OCI-LY7 (cell line): ENCODE measurements around the gene AFF3. TPM values are rescaled to one million over a fixed set of nuclear protein-coding genes. Genes with fewer than 3 reads are reported as not detected.

Experiments
- BruUV-seq: library from RNA; stranded (reverse); fragments of 400-500 nt; replicated peaks from 2 replicates; lab custom pipeline; 2021; lab: Mats Ljungman, UMichigan
- CTCF ChIA-PET: fragments of 300-600 bp; sonication (Branson Sonifier 250); formaldehyde crosslinking; loops from one replicate; lab custom pipeline; 2022; ENCODE audit warnings: antibody characterized with exemption; ENCODE audit not compliant: unreplicated experiment; lab: Charles Lee
- POLR2A ChIA-PET: fragments of 300-600 bp; sonication (Branson Sonifier 250); formaldehyde crosslinking; loops from one replicate; lab custom pipeline; 2022; ENCODE audit warnings: antibody characterized with exemption; lab: Charles Lee
- DNase-seq: peaks from one replicate; pipeline ENCODE4 v3.0.0-alpha.2; 2015; ENCODE audit warnings: low spot score
- H2AFZ ChIP-seq: fragments of 200-600 bp; sonication (generic), shearing (Covaris generic); 2 replicates; pipeline ENCODE4 v1.6.1; 2014; ENCODE audit warnings: mild to moderate bottlenecking, antibody characterized with exemption, low read length, moderate library complexity
- H3K27ac ChIP-seq: fragments of 200-600 bp; sonication (generic); 2 replicates; pipeline ENCODE4 v1.5.1; 2014; ENCODE audit warnings: mixed run types, low read depth, mild to moderate bottlenecking, moderate library complexity, low read length, inconsistent platforms; ENCODE audit not compliant: poor library complexity, severe bottlenecking
- H3K36me3 ChIP-seq: fragments of 200-600 bp; sonication (generic); 2 replicates; pipeline ENCODE4 v1.6.1; 2014; ENCODE audit warnings: mild to moderate bottlenecking, antibody characterized with exemption, low read length, moderate library complexity, mixed read lengths; ENCODE audit not compliant: insufficient read depth
- H3K4me1 ChIP-seq: fragments of 200-600 bp; sonication (generic); 2 replicates; pipeline ENCODE4 v1.5.1; 2014; ENCODE audit warnings: mild to moderate bottlenecking, low read length; ENCODE audit not compliant: insufficient read depth, poor library complexity, severe bottlenecking
- H3K4me2 ChIP-seq: fragments of 200-600 bp; sonication (generic); 2 replicates; pipeline ENCODE4 v1.6.1; 2014; ENCODE audit warnings: mild to moderate bottlenecking, low read length
- H3K4me3 ChIP-seq: fragments of 200-600 bp; sonication (generic); 2 replicates; pipeline ENCODE4 v1.5.1; 2014; ENCODE audit warnings: mild to moderate bottlenecking, low read depth, low read length; ENCODE audit not compliant: poor library complexity, severe bottlenecking
- H3K79me2 ChIP-seq: fragments of 200-600 bp; sonication (generic); 2 replicates; pipeline ENCODE4 v1.6.1; 2016; ENCODE audit warnings: low read depth, mild to moderate bottlenecking, low read length, moderate library complexity, mixed read lengths; ENCODE audit not compliant: insufficient read depth
- H3K9me2 ChIP-seq: fragments of 200-600 bp; sonication (generic); 2 replicates; pipeline ENCODE4 v1.6.1; 2016; ENCODE audit warnings: mild to moderate bottlenecking, low read length, mixed read lengths; ENCODE audit not compliant: insufficient read depth
- H3K9me3 ChIP-seq: fragments of 200-600 bp; sonication (generic); 2 replicates; pipeline ENCODE4 v1.6.1; 2014; ENCODE audit warnings: mild to moderate bottlenecking, mixed run types, low read length, mixed read lengths
- H4K20me1 ChIP-seq: fragments of 200-600 bp; sonication (generic); 2 replicates; pipeline ENCODE4 v1.6.1; 2014; ENCODE audit warnings: mild to moderate bottlenecking, antibody characterized with exemption, low read length, moderate library complexity, mixed read lengths; ENCODE audit not compliant: insufficient read depth
- CTCF ChIP-seq: fragments of 200-600 bp; sonication (generic); conservative IDR thresholded peaks from 2 replicates; pipeline ENCODE4 v1.5.1; 2014; ENCODE audit warnings: mild to moderate bottlenecking, antibody characterized with exemption, low read length, moderate library complexity, mixed read lengths
- EZH2phosphoT487 ChIP-seq: fragments of 200-600 bp; sonication (generic); IDR thresholded peaks from 2 replicates; pipeline ENCODE4 v1.6.1; 2018; ENCODE audit warnings: low read depth, borderline replicate concordance, mild to moderate bottlenecking, mixed run types, antibody characterized with exemption, low read length, moderate library complexity, mixed read lengths
- intact Hi-C: fragments of 100-400 bp; cut with micrococcal nuclease; formaldehyde crosslinking; loops from one replicate; pipeline ENCODE4 v1.10.0; 2022; ENCODE audit not compliant: unreplicated experiment
- total RNA-seq, 2 experiments: library from RNA; depleted of rRNA in 1 of 2; stranded (reverse); fragments of >200 nt in 1 of 2; shearing (Covaris generic) in 1 of 2; gene quantifications; 2 replicates each; pipeline ENCODE4 v1.2.3, GENCODE V29; 2014 to 2022

The AFF3 gene
- total RNA-seq, 2 experiments from 2014 or later, result 131 to 133 TPM

GRCh38 chr2:99822474-99823207, 319.7 kb downstream of the AFF3 start:
- Histone ChIP-seq H3K4me2 (no peak overlapping the region), H3K9me2 (no peaks in the 10 kb centered on the region), H3K27ac (no peak overlapping the region), H3K79me2 (no peaks in the 10 kb centered on the region), H3K36me3 (peaks cover 29% of the 10 kb centered on the region), H3K4me1 (peaks cover 14% of the 10 kb centered on the region), H4K20me1 (no peaks in the 10 kb centered on the region), H3K4me3 (no peak overlapping the region), H2AFZ (no peak overlapping the region), H3K9me3 (no peaks in the 10 kb centered on the region)
- ChIA-PET POLR2A (interaction anchor here (0.7 kb wide), 1 partner anchor 95 kb away, joined by 4 read pairs; no protein-coding TSS in a partner anchor), CTCF (no interaction called here)
- intact Hi-C loops, result no loop called here
- no peak for DNase-seq
- TF ChIP-seq CTCF, result no peak
- no peak for TF ChIP-seq EZH2phosphoT487
- no TSS peak for BruUV-seq

GRCh38 chr2:99821984-99822383, 320.4 kb downstream of the AFF3 start:
- TF ChIP-seq CTCF (no peak), EZH2phosphoT487 (no peak)
- Histone ChIP-seq H3K4me3 (no peak overlapping the region), H3K9me3 (no peaks in the 10 kb centered on the region), H2AFZ (no peak overlapping the region), H3K4me1 (peaks cover 8% of the 10 kb centered on the region), H3K9me2 (no peaks in the 10 kb centered on the region), H3K4me2 (no peak overlapping the region), H3K79me2 (no peaks in the 10 kb centered on the region), H3K27ac (no peak overlapping the region), H4K20me1 (no peaks in the 10 kb centered on the region), H3K36me3 (peaks cover 34% of the 10 kb centered on the region)
- DNase-seq, result no peak
- ChIA-PET CTCF (no interaction called here), POLR2A (no interaction called here)
- BruUV-seq, result no TSS peak
- intact Hi-C loops, result no loop called here

- POLR2A ChIA-PET, result no interaction called here
- no peak for DNase-seq
- no peak overlapping the region for H3K27ac ChIP-seq
- BruUV-seq, result no TSS peak
- H3K4me2 ChIP-seq, result no peak overlapping the region
- peaks cover 34% of the 10 kb centered on the region for H3K36me3 ChIP-seq
- no peaks in the 10 kb centered on the region for H3K79me2 ChIP-seq
- no peak overlapping the region for H3K4me3 ChIP-seq
- H2AFZ ChIP-seq, result no peak overlapping the region
- CTCF ChIA-PET, result no interaction called here
- TF ChIP-seq EZH2phosphoT487 (no peak), CTCF (no peak)
- H3K9me3 ChIP-seq, result no peaks in the 10 kb centered on the region
- no peaks in the 10 kb centered on the region for H4K20me1 ChIP-seq
- intact Hi-C loops, result no loop called here
- peaks cover 4% of the 10 kb centered on the region for H3K4me1 ChIP-seq
- no peaks in the 10 kb centered on the region for H3K9me2 ChIP-seq
Observed at GRCh38 chr2:99821572-99821971, 320.8 kb downstream of the AFF3 start.
